ENCODE results near the gene DUT. TPM values are rescaled to one million over a fixed set of nuclear protein-coding genes. Genes with fewer than 3 reads are reported as not detected.

Gene DUT
- total RNA-seq, 2 experiments from 2014 or later = 527 TPM

GRCh38 chr15:48371961-48372360, 40.7 kb downstream of the DUT start:
- DNase-seq (no peak), ATAC-seq (no peak)
- TF ChIP-seq CTCF (IDR thresholded peaks at IDR 0.05) = no peak
- Mint-ChIP-seq H3K36me3 (ENCODE audit: low read depth) (no peaks in the 10 kb centered on the region), H3K4me3 (no peak overlapping the region), H3K4me1 (ENCODE audit: low read depth) (no peaks in the 10 kb centered on the region), H3K27me3 (peaks cover 21% of the 10 kb centered on the region), H3K9me3 (no peaks in the 10 kb centered on the region), H3K27ac (no peak overlapping the region)
- intact Hi-C loops (cut with micrococcal nuclease) = no loop called here
- ChIA-PET CTCF (interaction anchor here (1.3 kb wide), 1 partner anchor 13 kb away, joined by 3 read pairs; no protein-coding TSS in a partner anchor), POLR2A (no interaction called here)

- POLR2A ChIA-PET = no interaction called here
- no peak for ATAC-seq
- no peaks in the 10 kb centered on the region for H3K36me3 Mint-ChIP-seq (ENCODE audit: low read depth)
These were observed 42.7 kb downstream of the DUT start for GRCh38 chr15:48373821-48374451.

GRCh38 chr15:48374472-48374871, 43.2 kb downstream of the DUT start:
- Mint-ChIP-seq H3K27ac (no peak overlapping the region), H3K27me3 (peaks cover 24% of the 10 kb centered on the region), H3K9me3 (peaks cover 2% of the 10 kb centered on the region), H3K4me1 (ENCODE audit: low read depth) (no peaks in the 10 kb centered on the region), H3K4me3 (no peak overlapping the region), H3K36me3 (ENCODE audit: low read depth) (no peaks in the 10 kb centered on the region)
- CTCF ChIA-PET = no interaction called here
- intact Hi-C loops (cut with micrococcal nuclease) = no loop called here
- TF ChIP-seq CTCF (IDR thresholded peaks at IDR 0.05) = no peak
- POLR2A ChIA-PET = no interaction called here
- ATAC-seq = no peak
- no peak for DNase-seq

More at GRCh38 chr15:48373821-48374451, 42.7 kb downstream of the DUT start:
- Mint-ChIP-seq H3K4me1 (ENCODE audit: low read depth) (no peaks in the 10 kb centered on the region), H3K4me3 (no peak overlapping the region), H3K27me3 (peaks cover 24% of the 10 kb centered on the region), H3K9me3 (peaks cover 2% of the 10 kb centered on the region), H3K27ac (no peak overlapping the region)
- DNase-seq = no peak
- no peak for TF ChIP-seq CTCF (IDR thresholded peaks at IDR 0.05)
- intact Hi-C loops (cut with micrococcal nuclease) = no loop called here
- CTCF ChIA-PET = no interaction called here

GRCh38 chr15:48375767-48376166, 44.5 kb downstream of the DUT start:
- ATAC-seq (no peak), DNase-seq (no peak)
- Mint-ChIP-seq H3K4me3 (no peak overlapping the region), H3K27me3 (peaks cover 24% of the 10 kb centered on the region), H3K27ac (no peak overlapping the region), H3K36me3 (ENCODE audit: low read depth) (no peaks in the 10 kb centered on the region), H3K4me1 (ENCODE audit: low read depth) (no peaks in the 10 kb centered on the region), H3K9me3 (peaks cover 2% of the 10 kb centered on the region)
- intact Hi-C loops (cut with micrococcal nuclease) = no loop called here
- ChIA-PET CTCF (no interaction called here), POLR2A (no interaction called here)
- no peak for TF ChIP-seq CTCF (IDR thresholded peaks at IDR 0.05)

- no peak overlapping the region for H3K27ac Mint-ChIP-seq
- intact Hi-C loops (cut with micrococcal nuclease) = no loop called here
These were observed 49.0 kb downstream of the DUT start for GRCh38 chr15:48380198-48380597.

More at GRCh38 chr15:48380198-48380597, 49.0 kb downstream of the DUT start:
- Mint-ChIP-seq H3K27me3 (peaks cover 12% of the 10 kb centered on the region), H3K36me3 (ENCODE audit: low read depth) (no peaks in the 10 kb centered on the region), H3K4me1 (ENCODE audit: low read depth) (no peaks in the 10 kb centered on the region), H3K9me3 (peaks cover 2% of the 10 kb centered on the region), H3K4me3 (no peak overlapping the region)
- DNase-seq (no peak), ATAC-seq (no peak)
- ChIA-PET POLR2A (no interaction called here), CTCF (no interaction called here)
- no peak for TF ChIP-seq CTCF (IDR thresholded peaks at IDR 0.05)

Measured in activated CD8-positive, alpha-beta T cell treated with anti-CD3 and anti-CD28 coated beads for 36 hours (primary cell).